Neural cell (in vitro differentiated cells): ENCODE measurements around the gene MAPK8.

Experiments
- CTCF ChIP-seq: fragments of 450-650 bp; IDR thresholded peaks from 2 replicates; pipeline ENCODE4 v1.5.1; 2014; ENCODE audit warnings: antibody characterized with exemption, mild to moderate bottlenecking, moderate library complexity; ENCODE audit not compliant: poor library complexity, severe bottlenecking
- REST ChIP-seq: IDR thresholded peaks from 2 replicates; pipeline ENCODE4 v1.6.1; 2012; ENCODE audit warnings: borderline replicate concordance
- SMC3 ChIP-seq: fragments of 450-650 bp; conservative IDR thresholded peaks from 2 replicates; pipeline ENCODE4 v1.6.1; 2014; ENCODE audit warnings: antibody characterized with exemption, mild to moderate bottlenecking, moderate library complexity; ENCODE audit not compliant: poor library complexity
- TAF1 ChIP-seq: IDR thresholded peaks from 2 replicates; pipeline ENCODE4 v1.6.1; 2012; ENCODE audit warnings: low read depth

DNA sequence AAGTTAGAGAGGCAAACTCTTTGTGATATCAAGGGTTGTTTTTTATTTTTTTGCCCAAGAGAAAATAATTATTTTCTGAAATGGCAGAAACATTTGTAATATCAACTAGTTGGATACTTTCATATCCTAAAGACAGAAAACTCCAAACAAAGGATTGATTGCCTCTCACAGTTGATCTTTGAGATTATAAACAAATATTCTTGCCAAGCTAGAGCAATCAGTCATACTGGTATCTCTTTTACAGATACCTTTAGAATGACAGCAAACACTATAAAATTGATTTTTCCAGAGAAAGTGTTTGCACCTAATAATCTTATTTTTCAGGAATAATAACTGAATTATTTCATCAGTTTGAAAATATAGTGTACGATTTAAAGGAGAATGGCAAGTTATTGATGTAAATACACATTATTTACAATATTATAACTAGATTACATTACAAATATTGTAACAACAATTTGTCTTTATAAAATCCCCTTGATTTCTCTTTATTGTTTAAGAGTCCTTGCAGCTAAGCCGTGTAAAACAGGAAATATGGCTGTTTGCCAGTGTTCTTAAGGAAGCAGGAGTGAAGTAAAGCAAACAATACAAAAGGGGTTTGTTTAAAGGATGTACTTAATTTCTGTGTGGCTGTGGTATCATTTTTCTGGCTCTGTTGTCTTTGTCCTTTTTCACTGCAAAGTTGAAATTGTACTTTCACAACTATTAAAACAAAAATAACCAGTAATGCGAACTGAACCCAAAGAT is 58.4 kb downstream of the MAPK8 start:
- TF ChIP-seq REST (no peak), CTCF (no peak), SMC3 (no peak), TAF1 (no peak)
